Left ventricle myocardium inferior (tissue), 1 donor: Measurements from ENCODE around the gene CMTM5. TPM values are rescaled to one million over a fixed set of nuclear protein-coding genes. Genes with fewer than 3 reads are reported as not detected.
"Not testable (repeated sequence)": the region's sequence is repeated elsewhere in the genome, so short reads cannot be mapped to it uniquely, and the experiment has no call there.

Experiments used
- DNase-seq: peaks from one replicate; pipeline ENCODE4 v3.0.0-alpha.2; 2020
- H3K27ac ChIP-seq: fragments of 200-600 bp; replicated peaks from 2 replicates; pipeline ENCODE4 v1.8.0; 2021
- H3K27me3 ChIP-seq: fragments of 200-600 bp; 2 replicates; pipeline ENCODE4 v1.8.0; 2021; ENCODE audit warnings: low read depth
- H3K36me3 ChIP-seq: fragments of 200-600 bp; 2 replicates; pipeline ENCODE4 v1.8.0; 2021
- H3K4me1 ChIP-seq: fragments of 200-600 bp; 2 replicates; pipeline ENCODE4 v1.8.0; 2021
- H3K4me3 ChIP-seq: fragments of 200-600 bp; 2 replicates; pipeline ENCODE4 v1.8.0; 2021; ENCODE audit warnings: mild to moderate bottlenecking, moderate library complexity
- H3K9me3 ChIP-seq: fragments of 200-600 bp; replicated peaks from 2 replicates; pipeline ENCODE4 v1.8.0; 2021
- CTCF ChIP-seq: fragments of 200-600 bp; IDR thresholded peaks from 2 replicates; pipeline ENCODE4 v1.8.0; 2021; ENCODE audit warnings: antibody characterized with exemption, mild to moderate bottlenecking, borderline replicate concordance
- intact Hi-C: fragments of 100-400 bp; cut with micrococcal nuclease; formaldehyde crosslinking; loops from one replicate; pipeline ENCODE4 v1.11.0; 2022
- total RNA-seq: library from RNA; stranded (reverse); fragmentation: NEBNext Ultra II Directional; extraction: Animal tissue kit (Norgen Biotek cat#: 25700); gene quantifications from one replicate; pipeline ENCODE4 v1.2.1, GENCODE V29; 2021
- donor health status: DM: no; HTN: yes; CAD: no; lungs with severe emphysema.

Gene CMTM5
- total RNA-seq, 1 donor from 2014 or later, result 1.0 TPM

GRCh38 chr14:23398348-23398747, 21.5 kb downstream of the CMTM5 start:
- Histone ChIP-seq H3K9me3 (no peaks in the 10 kb centered on the region), H3K27ac (peak overlapping the region; percentile 58), H3K4me3 (peak overlapping the region; percentile 9), H3K36me3 (peaks cover 62% of the 10 kb centered on the region), H3K27me3 (peaks cover 5% of the 10 kb centered on the region), H3K4me1 (peaks cover 54% of the 10 kb centered on the region)
- no peak for DNase-seq
- intact Hi-C loops, result no loop called here
- no peak for TF ChIP-seq CTCF

- peaks cover 5% of the 10 kb centered on the region for H3K27me3 ChIP-seq
- H3K27ac ChIP-seq, result peak overlapping the region; percentile 58
- DNase-seq, result peak; percentile 12
- H3K4me3 ChIP-seq, result peak overlapping the region; percentile 9
- intact Hi-C loops, result no loop called here
- peaks cover 57% of the 10 kb centered on the region for H3K4me1 ChIP-seq
- H3K36me3 ChIP-seq, result peaks cover 61% of the 10 kb centered on the region
- no peaks in the 10 kb centered on the region for H3K9me3 ChIP-seq
- no peak for TF ChIP-seq CTCF
Measured at GRCh38 chr14:23399136-23399535, 22.3 kb downstream of the CMTM5 start.

GRCh38 chr14:23399591-23399990, 22.7 kb downstream of the CMTM5 start:
- H3K27me3 ChIP-seq, result peaks cover 5% of the 10 kb centered on the region
- peak; percentile 12 for DNase-seq
- no peak for TF ChIP-seq CTCF
- peak overlapping the region; percentile 65 for H3K4me3 ChIP-seq
- intact Hi-C loops, result no loop called here
- H3K36me3 ChIP-seq, result peaks cover 64% of the 10 kb centered on the region
- H3K4me1 ChIP-seq, result peaks cover 61% of the 10 kb centered on the region
- H3K27ac ChIP-seq, result peak overlapping the region; percentile 58
- no peaks in the 10 kb centered on the region for H3K9me3 ChIP-seq

- Histone ChIP-seq H3K27me3 (peaks cover 11% of the 10 kb centered on the region), H3K36me3 (peaks cover 73% of the 10 kb centered on the region), H3K4me1 (peaks cover 71% of the 10 kb centered on the region), H3K27ac (peak overlapping the region; percentile 91), H3K4me3 (peak overlapping the region; percentile 65)
- intact Hi-C loops, H3K9me3 ChIP-seq: not testable (repeated sequence)
- DNase-seq, result peak; percentile 13
Measured at GRCh38 chr14:23400496-23401149, 23.8 kb downstream of the CMTM5 start.

- Histone ChIP-seq H3K36me3 (peaks cover 80% of the 10 kb centered on the region), H3K4me1 (peaks cover 76% of the 10 kb centered on the region), H3K27ac (peak overlapping the region; percentile 91), H3K27me3 (peaks cover 11% of the 10 kb centered on the region), H3K9me3 (no peaks in the 10 kb centered on the region), H3K4me3 (peak overlapping the region; percentile 65)
- peak; percentile 11 for DNase-seq
- TF ChIP-seq CTCF, result no peak
- intact Hi-C loops, result no loop called here
Measured at GRCh38 chr14:23401291-23401690, 24.4 kb downstream of the CMTM5 start.

- Histone ChIP-seq H3K27ac (peak overlapping the region; percentile 91), H3K9me3 (no peaks in the 10 kb centered on the region), H3K4me1 (peaks cover 69% of the 10 kb centered on the region), H3K4me3 (peak overlapping the region; percentile 65), H3K36me3 (peaks cover 74% of the 10 kb centered on the region), H3K27me3 (peaks cover 11% of the 10 kb centered on the region)
- no peak for TF ChIP-seq CTCF
- DNase-seq, result peak; percentile 16
- intact Hi-C loops, result no loop called here
Measured at GRCh38 chr14:23402296-23403138, 25.7 kb downstream of the CMTM5 start.
